GM19324 (cell line): ENCODE data around the gene SERPINB6.
"Not testable (repeated sequence)": the region's sequence is repeated elsewhere in the genome, so short reads cannot be mapped to it uniquely, and the experiment has no call there.

Source experiments
- ATAC-seq: cut with Tn5 transposase; IDR thresholded peaks from one replicate; pipeline ENCODE4 v1.9.1; 2021; ENCODE audit warnings: mild to moderate bottlenecking, moderate library complexity; ENCODE audit not compliant: unreplicated experiment, low FRiP score

SERPINB6 gene

DNA sequence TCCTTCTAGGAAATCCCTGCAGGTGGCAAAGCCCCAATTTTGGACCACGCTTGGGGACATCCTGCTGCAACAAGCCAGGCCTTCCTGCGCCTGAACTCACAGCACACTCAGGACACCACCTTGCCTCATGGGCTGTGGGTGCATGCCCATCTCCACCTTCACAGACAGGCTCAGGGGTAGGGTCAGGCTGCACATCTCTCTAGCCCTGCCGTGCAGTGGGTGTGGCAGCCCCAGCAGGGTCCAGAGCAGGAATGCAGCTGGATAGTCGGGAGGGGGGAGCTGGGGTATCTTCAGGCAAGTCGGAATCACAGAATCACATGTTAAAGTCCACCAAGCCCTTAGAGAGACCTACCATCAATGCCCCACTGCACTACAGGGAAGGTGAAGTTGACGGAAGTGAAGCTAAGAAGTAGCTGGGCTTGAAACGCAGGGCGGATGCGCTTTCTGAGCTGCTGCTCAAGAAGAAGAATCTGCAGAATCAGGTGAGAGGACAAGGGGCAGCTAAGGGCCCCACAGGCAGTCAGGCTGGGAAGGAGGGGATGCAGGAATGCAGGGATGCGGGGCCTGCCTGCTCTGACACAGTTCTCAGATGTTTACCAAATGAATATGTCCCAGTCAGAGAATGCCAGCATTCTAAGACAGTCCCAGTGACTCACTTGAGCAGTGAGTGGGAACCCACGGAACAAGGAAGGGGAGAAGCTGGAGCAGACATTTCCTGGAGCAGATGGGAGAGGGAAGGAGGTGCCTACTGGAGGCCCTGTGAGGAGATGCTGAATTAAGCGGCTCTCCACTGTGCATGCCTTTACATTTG lies 11.3 kb downstream of the SERPINB6 start:
- no peak for ATAC-seq

DNA sequence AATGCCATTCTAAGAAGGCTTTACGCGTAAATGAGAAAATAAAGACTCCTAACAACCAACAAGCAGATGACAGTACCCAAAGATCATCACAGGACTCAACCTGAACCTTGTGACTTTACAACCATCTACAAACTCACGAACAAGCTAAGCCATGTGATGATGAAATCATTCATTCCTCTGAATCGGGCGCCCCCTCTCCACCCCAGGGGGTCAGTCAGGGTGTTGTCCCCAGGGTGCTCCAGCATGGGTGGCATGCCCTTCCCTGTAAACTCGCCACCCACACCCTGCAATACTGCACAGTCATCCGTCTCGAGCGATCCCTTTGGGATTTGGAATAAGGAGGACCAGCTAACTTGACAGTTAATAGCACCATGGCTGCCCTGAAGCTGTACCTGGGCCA lies 12.6 kb downstream of the SERPINB6 start:
- ATAC-seq, result no peak

DNA sequence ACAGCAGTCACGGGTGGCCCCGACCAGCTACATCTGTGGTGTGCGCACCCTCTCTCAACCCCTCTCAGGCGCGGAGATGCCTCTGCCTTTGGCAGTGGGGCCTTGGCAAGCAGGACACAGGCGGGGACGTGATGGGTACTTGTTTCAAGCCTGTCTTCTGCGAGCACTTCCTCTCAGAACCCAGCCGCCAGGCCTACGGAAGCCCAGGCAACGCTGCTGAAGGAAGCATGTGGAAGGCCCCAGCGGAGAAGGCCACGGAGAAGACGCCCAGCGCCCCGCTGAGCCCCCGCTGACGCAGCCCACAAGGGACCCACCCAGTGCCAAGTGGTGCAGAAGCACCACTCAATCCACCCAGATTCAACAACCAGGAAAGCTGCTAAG lies 13.0 kb downstream of the SERPINB6 start:
- no peak for ATAC-seq

DNA sequence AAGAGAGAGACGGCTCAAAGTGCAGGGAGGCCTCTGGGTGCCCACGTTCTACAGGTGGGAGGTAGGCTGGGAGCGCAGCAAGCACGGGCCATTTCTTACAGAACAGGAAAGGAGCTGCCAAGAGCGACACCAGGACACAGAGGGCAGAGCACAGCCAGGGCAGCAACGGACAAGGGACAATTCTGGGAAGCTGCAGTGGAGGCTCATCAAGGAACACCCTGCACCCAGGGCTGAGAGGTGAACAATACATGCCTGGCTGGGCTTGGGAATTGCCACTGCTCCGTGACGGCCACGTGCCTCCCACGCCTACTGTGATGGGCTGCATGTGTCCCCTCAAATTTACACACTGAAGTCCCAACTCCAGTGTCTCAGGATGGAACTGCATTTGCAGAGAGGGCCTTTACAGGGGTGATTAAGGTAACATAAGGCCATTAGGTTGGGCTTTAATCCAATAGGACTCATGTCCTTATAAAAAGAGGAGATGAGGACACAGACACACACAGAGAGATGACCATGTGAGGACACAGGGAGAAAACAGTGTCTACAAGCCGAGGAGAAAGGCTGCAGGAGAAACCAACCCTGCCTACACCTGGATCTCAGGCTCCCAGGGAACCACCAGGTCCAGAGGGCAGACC lies 13.6 kb downstream of the SERPINB6 start:
- no peak for ATAC-seq

DNA sequence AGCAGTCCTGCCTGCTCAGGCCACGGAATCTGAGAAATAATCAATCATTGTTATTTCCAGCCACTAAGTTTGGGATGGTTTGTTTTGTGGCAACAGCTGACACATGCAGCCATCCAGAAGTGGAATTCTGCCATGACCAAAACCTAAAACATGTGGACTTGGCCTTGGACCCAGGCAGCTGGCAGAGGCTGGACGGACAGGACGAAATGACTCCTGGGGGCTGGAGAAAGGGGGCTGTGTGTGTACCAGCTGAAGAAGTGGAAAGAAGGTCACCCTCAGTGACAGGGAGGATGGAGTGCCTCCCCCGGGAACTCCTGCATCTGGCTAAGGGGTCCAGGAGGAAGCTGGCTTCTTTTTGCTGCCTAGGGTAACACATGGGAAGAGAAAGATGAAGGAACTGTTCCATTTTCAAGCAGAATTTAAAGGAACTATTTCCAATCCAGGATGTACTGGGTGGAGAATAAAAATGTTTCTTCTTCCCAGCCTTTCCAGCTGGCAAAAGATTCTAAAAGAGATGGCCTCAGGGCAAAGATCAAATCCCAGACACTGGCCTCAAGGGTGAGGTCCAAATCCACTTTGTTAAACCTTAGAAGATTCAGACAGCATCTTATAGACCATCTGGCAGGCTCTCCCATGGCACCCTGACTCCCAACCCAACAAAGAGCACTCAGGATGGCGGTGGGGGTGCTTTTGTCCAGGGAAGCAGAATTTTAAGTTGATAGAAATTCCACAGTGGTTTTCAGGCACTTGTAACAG lies 14.3 kb downstream of the SERPINB6 start:
- no peak for ATAC-seq

DNA sequence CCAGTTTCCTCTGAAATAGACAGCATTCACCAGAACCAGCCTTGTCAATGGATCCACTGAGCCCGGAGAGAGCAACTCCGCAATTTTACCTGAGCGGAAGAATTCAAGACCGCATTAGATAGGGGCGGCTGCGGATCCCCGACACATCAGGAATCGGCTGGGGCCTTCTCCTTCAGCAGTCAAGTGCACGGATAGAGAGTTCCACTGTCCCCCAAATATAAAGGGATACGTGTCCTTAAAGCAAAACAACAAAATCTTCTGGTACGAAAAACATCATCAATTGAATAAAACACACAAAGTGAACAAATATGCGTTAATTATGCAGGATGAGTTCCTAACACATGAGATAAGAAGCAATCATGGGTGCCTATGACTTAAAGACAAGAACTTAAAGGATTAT lies 18.3 kb downstream of the SERPINB6 start:
- ATAC-seq, result no peak

DNA sequence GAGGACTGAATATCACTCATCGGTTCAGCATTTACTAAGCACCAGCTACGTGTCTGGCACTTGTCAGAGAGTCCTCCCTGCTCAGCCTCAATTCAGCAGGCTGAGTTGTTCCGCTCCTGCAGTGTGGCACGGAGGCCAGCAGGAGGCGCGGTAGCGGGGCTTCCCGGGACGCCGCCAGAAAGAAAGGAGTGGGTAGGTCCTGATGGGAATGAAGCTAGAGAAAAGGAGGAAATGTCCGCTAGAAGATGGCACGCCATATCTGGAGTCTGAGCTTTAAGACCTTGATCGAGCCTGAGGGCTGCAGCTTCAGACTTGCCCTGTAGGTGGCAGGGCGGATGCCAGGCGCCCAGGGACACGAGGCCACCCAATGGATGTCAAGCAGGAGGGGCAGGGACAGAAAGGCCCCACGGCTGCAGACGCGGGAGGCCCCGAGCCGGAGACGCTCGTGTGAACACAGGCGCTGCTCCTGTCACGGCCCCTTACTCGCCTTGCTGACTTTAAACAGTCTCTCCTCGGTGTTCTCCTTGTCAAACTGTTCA lies 18.7 kb downstream of the SERPINB6 start:
- ATAC-seq, result no peak

DNA sequence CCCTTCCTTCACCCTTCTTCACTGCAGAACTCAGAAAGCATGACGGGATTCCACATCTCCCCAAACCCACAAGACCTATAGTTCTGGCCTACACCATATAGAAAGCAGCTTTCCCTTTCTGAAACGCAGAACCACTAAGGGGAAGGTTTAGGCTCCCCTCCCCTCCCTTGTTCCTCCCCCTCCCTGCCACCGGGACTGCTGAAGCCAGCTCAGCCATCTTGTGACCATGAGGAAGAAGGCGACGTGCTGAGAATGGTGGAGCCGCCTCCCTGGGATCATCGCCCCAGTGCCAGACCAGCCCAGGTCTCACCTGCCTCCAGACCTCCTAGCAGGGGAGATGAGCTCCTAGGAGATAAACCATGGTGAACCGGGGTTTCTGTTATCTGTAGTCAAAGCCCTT lies 19.6 kb downstream of the SERPINB6 start:
- no peak for ATAC-seq

DNA sequence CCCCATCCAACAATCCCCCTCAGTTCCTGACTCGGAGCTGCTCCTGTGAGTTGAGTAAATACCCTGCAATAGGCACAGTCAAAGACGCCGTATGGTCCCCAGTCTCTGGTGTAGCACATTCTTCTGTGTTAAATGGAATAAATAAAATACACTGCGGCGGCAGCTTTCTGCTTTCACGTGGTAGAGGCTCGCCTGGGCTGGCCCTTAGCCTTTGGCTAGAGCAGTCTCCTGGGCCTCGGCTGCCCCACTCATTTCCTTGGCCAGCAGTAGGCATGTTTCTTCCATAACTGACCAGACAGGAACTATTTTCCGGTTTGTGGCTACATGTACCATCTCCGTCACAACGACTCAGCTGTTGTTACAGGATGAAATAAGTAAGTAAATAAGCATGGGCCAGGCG lies 20.7 kb downstream of the SERPINB6 start:
- no peak for ATAC-seq

DNA sequence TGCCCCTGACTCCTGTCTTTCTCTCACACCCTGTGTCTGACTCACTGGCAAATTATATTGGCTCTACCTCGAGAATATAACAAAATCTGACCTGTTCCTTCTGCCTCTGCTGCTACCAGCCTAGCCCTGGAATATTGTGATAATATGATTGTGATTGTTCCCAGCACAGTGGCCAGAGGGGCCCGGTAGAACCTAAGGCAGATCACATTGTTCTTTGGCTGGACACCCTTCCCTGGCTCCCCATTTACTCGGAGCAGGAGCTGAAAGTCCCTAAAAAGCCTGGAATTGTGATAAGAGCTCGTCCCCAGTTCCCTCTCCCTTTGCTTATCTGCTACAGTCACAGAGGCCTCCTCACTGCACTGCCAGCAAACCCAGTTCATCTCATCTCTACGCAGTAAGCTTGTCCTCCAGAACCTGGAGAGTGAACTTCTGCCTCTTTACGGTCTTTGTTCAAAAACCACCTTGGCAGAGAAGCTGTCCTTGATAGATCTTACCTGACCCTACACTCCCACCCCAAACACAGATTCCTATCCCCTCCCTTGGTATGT lies 21.8 kb downstream of the SERPINB6 start:
- ATAC-seq, result no peak

DNA sequence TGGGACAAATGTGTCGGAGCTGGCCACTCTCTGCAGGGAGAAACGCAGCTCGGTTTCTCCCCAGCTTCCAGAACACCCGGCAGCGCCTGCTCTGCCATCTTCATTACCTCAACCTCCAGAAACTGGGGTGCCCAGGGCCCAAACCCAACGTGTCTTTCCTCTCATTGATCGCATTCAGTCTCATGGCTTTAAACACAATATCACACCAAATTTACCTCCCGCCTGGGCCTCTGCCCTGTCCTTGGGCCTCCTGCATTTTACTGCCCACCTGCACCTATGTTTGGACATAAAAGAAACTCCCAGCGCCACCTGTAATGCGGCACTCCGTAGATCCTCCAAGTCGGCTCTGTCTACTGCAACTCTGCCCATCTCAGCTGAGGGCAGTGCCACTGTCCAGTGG lies 22.2 kb downstream of the SERPINB6 start:
- no peak for ATAC-seq

DNA sequence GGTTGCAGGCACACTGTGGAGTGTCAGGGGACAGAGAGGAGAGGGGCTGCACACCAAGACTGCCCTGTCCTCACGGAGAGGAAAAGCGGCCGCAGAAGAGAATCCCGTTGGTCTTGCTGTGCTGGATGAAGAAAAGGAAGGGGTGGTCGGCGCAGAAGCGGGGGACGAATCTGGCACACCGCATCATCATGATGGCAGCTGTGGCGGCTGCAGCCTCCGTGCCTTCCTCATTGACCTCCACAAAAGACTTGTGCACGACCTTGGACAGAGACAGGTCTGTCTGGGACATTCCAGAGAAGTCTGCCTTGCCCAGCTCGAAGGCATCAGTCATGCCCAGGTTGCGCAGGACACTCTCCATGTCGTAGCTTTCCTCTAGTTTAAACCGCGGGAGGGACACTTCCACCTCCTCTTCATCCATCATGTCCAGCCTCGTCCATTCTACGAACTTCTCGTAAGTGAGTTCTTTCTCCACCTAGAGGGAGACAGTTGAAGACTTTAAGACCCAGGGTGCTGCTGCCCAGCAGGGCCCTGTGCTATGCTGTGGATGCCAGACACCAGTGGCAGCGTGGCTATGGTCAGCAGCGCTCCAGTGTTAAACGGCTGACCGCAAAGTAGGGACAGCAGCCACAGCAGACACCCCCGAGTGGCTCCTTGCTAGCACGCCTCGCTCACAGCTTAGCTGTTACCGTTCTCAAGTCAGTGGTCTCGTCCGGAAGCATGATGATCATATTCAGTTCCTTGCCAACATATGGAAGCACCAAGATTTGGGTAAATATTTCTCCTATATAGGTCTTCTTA lies 22.9 kb downstream of the SERPINB6 start:
- ATAC-seq, result no peak

DNA sequence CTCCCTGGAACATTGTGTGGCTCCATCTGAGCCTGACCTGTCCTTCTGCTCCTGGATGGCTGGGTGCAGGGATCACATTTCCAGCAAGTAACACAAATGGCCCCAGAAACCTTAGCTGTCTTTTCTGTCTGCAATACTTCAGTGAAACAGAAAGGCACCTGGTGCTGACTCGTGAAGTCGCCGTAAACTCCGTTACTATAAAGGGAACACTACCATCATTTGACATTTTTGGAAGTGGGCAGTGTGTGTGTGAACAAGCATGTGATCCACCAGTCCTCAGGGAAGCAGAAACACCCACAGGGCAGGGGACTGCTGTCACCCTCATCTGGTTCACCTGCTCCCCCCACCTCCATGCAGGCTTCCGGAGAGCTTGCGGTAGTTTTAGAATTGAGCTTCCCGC lies 23.9 kb downstream of the SERPINB6 start:
- no peak for ATAC-seq

DNA sequence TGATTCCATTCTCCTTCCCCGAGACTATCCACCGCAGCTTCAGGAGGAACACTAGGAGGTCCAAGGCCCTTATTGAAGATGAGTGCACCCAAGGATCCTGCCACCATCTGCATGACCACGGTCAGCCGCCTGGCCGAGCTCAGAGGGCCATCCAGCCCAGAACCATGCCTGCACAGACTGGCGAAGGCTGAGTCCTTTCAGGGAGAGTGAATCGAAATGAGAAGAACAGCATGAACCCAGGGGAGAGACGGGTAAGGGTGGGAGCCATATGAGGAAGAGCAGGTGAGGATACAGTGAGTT lies 26.3 kb downstream of the SERPINB6 start:
- no peak for ATAC-seq

DNA sequence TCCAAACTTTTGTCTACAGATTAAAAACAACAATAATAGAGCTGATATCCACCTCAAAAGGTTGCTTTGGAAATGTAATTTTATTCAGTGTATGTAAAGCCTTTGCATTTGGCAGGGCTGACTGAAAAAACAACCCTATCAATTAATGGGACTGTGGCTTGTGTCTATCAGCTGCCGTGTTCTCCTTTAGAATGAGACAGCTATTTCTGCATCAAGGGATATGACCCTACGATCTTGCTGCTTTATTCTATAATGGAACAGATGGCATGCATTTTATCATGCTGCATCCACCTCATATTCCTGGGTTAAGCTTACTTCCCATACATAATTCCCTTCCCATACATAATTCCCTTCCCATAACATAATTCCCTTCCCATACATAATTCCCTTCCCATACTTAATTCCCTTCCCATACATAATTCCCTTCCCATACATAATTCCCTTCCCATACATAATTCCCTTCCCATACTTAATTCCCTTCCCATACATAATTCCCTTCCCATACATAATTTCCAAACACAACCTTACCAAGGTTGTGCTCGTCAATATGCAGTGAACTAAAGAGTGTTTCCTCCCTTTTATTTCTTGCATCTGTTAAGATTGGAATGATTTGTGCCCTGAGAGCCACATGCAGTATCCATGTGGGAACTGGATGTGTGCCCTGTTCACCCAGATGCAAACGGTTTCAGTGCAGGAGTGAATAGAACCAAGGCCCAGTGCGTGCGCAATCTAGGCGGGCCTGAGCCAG lies 26.8 kb downstream of the SERPINB6 start:
- no peak for ATAC-seq

DNA sequence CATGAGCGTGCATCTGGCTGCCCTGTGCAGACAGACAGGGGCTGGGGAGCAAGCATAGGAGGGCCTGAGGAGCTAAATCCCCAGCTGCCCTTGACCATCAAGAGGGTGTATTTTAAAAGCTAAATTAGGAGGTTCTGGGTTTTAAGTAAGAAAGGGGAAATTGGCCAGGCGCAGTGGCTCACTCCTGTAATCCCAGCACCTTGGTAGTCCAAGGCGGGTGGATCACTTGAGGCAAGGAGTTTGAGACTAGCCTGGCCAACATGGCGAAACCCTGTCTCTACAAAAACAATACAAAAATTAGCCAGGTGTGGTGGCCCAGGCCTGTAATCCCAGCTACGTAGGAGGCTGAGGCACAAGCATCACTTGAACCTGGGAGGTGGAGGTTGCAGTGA lies 27.8 kb downstream of the SERPINB6 start:
- ATAC-seq, result no peak

DNA sequence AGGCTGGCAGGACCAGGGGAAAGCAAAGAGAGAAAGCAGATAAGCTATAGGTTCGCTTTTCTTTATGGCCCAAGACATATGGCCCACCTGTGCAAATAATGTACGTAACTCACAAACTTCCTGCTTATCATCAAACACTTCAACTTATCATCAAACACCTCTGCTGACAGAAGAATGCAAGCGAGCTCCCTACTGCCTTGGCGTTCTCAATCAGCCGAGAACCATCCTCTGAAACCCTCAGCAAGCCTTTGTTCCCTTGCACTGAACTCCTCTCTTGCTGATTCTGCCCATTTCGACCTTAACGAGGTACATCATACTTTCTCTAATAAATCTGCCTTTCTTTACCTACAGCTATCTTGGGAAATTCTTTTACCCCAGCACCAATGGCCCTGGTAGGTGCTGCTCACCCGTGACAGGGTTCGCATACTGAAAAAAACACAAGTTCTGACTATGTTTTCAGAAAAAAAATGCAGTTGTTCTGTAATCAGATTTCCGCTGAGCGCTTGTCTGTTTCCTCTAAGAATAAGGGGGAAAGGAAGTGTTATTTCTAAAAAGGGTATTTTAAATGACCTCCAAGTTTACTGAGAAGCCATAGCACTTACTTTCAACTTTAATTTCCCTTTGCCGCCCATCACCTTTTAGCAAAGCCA lies 28.3 kb downstream of the SERPINB6 start:
- ATAC-seq, result no peak

DNA sequence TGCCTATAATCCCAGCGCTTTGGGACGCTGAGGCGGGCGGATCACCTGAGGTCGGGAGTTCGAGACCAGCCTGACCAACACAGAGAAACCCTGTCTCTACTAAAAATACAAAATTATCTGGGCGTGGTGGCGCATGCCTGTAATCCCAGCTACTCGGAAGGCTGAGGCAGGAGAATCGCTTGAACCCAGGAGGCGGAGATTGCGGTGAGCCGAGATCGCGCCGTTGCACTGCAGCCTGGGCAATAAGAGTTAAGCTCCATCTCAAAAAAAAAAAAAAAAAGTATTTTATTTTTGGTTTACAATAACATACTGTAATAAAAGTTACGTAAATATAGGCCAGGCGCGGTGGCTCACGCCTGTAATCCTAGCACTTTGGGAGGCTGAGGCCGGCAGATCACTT lies 29.3 kb downstream of the SERPINB6 start:
- ATAC-seq, result not testable (repeated sequence)

DNA sequence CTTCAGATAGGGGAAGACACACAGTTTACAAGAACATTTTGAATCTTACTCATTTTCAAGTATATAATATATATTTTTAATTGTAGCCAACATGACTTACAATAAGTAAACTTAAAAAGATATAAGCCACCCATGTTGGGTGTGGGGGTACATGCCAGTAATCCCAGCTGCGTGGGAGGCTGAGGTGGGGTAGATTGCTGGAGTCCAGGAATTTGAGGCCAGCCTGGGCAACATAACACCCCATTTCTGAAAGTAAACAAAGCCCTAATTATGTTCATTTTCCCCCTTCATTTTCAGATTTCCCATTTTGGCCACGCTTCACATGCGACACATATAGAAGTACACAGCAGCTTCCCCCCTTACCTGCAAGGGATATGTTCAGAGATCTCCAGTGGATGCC lies 30.5 kb downstream of the SERPINB6 start:
- ATAC-seq, result no peak
